ENCODE measurements around the gene PCBP3.
A peak's percentile ranks its signal among the peaks of the same experiment; 100 is the strongest.
"Not testable (repeated sequence)": the region's sequence is repeated elsewhere in the genome, so short reads cannot be mapped to it uniquely, and the experiment has no call there.

The PCBP3 gene

GRCh38 chr21:45950740-45951515 lies 307.4 kb downstream of the PCBP3 start:
- no peak overlapping the region for H3K27ac ChIP-seq (ENCODE audit: low read length, poor library complexity, severe bottlenecking)
- H3K36me3 ChIP-seq (ENCODE audit: control insufficient read depth in 1 of 2, insufficient read depth in 2 of 2, low read depth in 1 of 2, low read length in 2 of 2) = no peaks in the 10 kb centered on the region
- no peak overlapping the region for H4K8ac ChIP-seq (ENCODE audit: low read length)
- peaks cover 0 to 5% of the 10 kb centered on the region in 2 experiments for H3K27me3 ChIP-seq (ENCODE audit: control insufficient read depth in 1 of 2, insufficient read depth in 1 of 2, low read length in 2 of 2)
- no peak overlapping the region for H3K23ac ChIP-seq (ENCODE audit: low read length in 2 of 2)
- H2BK5ac ChIP-seq (ENCODE audit: low read depth, low read length, poor library complexity, severe bottlenecking) = no peak overlapping the region
- H4K91ac ChIP-seq (ENCODE audit: low read length) = no peak overlapping the region
- H3K4me2 ChIP-seq (ENCODE audit: low read length, poor library complexity, severe bottlenecking) = peak overlapping the region; percentile 18
- peak overlapping the region in 1 of 2 experiments; percentile 70 for H3K18ac ChIP-seq (ENCODE audit: low read depth in 1 of 2, low read length in 2 of 2)
- peak overlapping the region; percentile 58 for H3K9ac ChIP-seq (ENCODE audit: low read length)
- H3K9me3 ChIP-seq (ENCODE audit: control insufficient read depth, low read length) = no peaks in the 10 kb centered on the region
- peak overlapping the region in 1 of 2 experiments; percentile 33 for H2BK12ac ChIP-seq (ENCODE audit: low read length in 2 of 2)
- H2AK5ac ChIP-seq (ENCODE audit: low read length, severe bottlenecking) = no peak overlapping the region
- no peak overlapping the region for H3K4ac ChIP-seq (ENCODE audit: low read depth in 1 of 2, low read length in 2 of 2)
- H3K4me1 ChIP-seq (ENCODE audit: control insufficient read depth, insufficient read depth, low read depth, low read length) = peaks cover 14% of the 10 kb centered on the region
- 62% methylated on average over 21 of the region's 21 CpGs for WGBS
- no peaks in the 10 kb centered on the region for H3K79me1 ChIP-seq (replicated peaks; ENCODE audit: low read length, poor library complexity, severe bottlenecking)
- no peak overlapping the region for H3K14ac ChIP-seq (ENCODE audit: low read length in 2 of 2)
- no peak overlapping the region for H2BK15ac ChIP-seq (ENCODE audit: low read depth, poor library complexity, severe bottlenecking)
- H2BK120ac ChIP-seq (ENCODE audit: low read depth, low read length) = no peak overlapping the region
- H3K4me3 ChIP-seq (ENCODE audit: insufficient read depth in 1 of 2, low read depth in 1 of 2, low read length in 2 of 2) = peak overlapping the region in 1 of 2 experiments; percentile 62
- DNase-seq = no peak
- no peak overlapping the region for H2AFZ ChIP-seq (ENCODE audit: low read depth, low read length)

DNA sequence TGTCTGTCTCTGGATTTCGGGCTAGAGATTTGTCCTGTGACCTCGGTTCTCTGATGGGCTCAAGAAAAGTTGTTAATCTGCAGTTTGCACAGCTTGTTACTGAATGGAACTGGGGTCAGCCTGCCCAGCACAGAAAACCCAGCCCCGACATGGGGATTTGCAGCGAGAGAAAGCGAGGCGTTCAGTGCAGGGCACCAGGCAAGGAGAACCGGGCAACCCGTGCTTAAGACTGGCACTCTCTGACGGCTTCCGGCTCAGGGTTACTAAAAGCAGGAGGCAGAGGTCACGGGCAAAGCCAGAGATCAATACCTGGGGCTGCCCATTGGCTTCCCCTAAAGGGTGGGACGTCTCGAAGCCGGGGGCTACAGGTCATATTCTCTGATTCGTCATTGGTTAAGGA lies 308.2 kb downstream of the PCBP3 start:
- no peak overlapping the region for H2BK120ac ChIP-seq (ENCODE audit: low read depth, low read length)

GRCh38 chr21:45952527-45952926 lies 309.0 kb downstream of the PCBP3 start:
- not testable (repeated sequence) for H2BK120ac ChIP-seq (ENCODE audit: low read depth, low read length); H3K9me3 ChIP-seq (ENCODE audit: control insufficient read depth, low read length); H3K14ac ChIP-seq (ENCODE audit: low read length in 2 of 2); H3K36me3 ChIP-seq (ENCODE audit: control insufficient read depth in 1 of 2, insufficient read depth in 2 of 2, low read depth in 1 of 2, low read length in 2 of 2); DNase-seq; H2BK15ac ChIP-seq (ENCODE audit: low read depth, poor library complexity, severe bottlenecking); H2AFZ ChIP-seq (ENCODE audit: low read depth, low read length); H3K23ac ChIP-seq (ENCODE audit: low read length in 2 of 2); H3K4ac ChIP-seq (ENCODE audit: low read depth in 1 of 2, low read length in 2 of 2); H3K18ac ChIP-seq (ENCODE audit: low read depth in 1 of 2, low read length in 2 of 2); H3K27ac ChIP-seq (ENCODE audit: low read length, poor library complexity, severe bottlenecking); H3K9ac ChIP-seq (ENCODE audit: low read length); H2AK5ac ChIP-seq (ENCODE audit: low read length, severe bottlenecking); H3K27me3 ChIP-seq (ENCODE audit: control insufficient read depth in 1 of 2, insufficient read depth in 1 of 2, low read length in 2 of 2); H2BK5ac ChIP-seq (ENCODE audit: low read depth, low read length, poor library complexity, severe bottlenecking); H3K79me1 ChIP-seq (replicated peaks; ENCODE audit: low read length, poor library complexity, severe bottlenecking); H4K8ac ChIP-seq (ENCODE audit: low read length); H3K4me2 ChIP-seq (ENCODE audit: low read length, poor library complexity, severe bottlenecking); H2BK12ac ChIP-seq (ENCODE audit: low read length in 2 of 2); H4K91ac ChIP-seq (ENCODE audit: low read length); H3K4me3 ChIP-seq (ENCODE audit: insufficient read depth in 1 of 2, low read depth in 1 of 2, low read length in 2 of 2)
- H3K4me1 ChIP-seq (ENCODE audit: control insufficient read depth, insufficient read depth, low read depth, low read length) = peaks cover 14% of the 10 kb centered on the region
- WGBS = 81% methylated on average over 9 of the region's 10 CpGs

More for the DNA sequence above, 308.2 kb downstream of the PCBP3 start:
- Histone ChIP-seq H3K79me1 (replicated peaks; ENCODE audit: low read length, poor library complexity, severe bottlenecking) (no peaks in the 10 kb centered on the region), H3K18ac (ENCODE audit: low read depth in 1 of 2, low read length in 2 of 2) (no peak overlapping the region), H3K4me1 (ENCODE audit: control insufficient read depth, insufficient read depth, low read depth, low read length) (peaks cover 14% of the 10 kb centered on the region), H3K4me2 (ENCODE audit: low read length, poor library complexity, severe bottlenecking) (no peak overlapping the region), H2AK5ac (ENCODE audit: low read length, severe bottlenecking) (no peak overlapping the region), H3K4ac (ENCODE audit: low read depth in 1 of 2, low read length in 2 of 2) (no peak overlapping the region), H3K36me3 (ENCODE audit: control insufficient read depth in 1 of 2, insufficient read depth in 2 of 2, low read depth in 1 of 2, low read length in 2 of 2) (no peaks in the 10 kb centered on the region), H3K27me3 (ENCODE audit: control insufficient read depth in 1 of 2, insufficient read depth in 1 of 2, low read length in 2 of 2) (peaks cover 0 to 6% of the 10 kb centered on the region in 2 experiments), H2AFZ (ENCODE audit: low read depth, low read length) (no peak overlapping the region), H3K9ac (ENCODE audit: low read length) (no peak overlapping the region), H3K27ac (ENCODE audit: low read length, poor library complexity, severe bottlenecking) (no peak overlapping the region), H2BK12ac (ENCODE audit: low read length in 2 of 2) (no peak overlapping the region), H2BK5ac (ENCODE audit: low read depth, low read length, poor library complexity, severe bottlenecking) (peak overlapping the region; percentile 24), H3K9me3 (ENCODE audit: control insufficient read depth, low read length) (no peaks in the 10 kb centered on the region), H4K91ac (ENCODE audit: low read length) (peak overlapping the region; percentile 30), H2BK15ac (ENCODE audit: low read depth, poor library complexity, severe bottlenecking) (no peak overlapping the region), H3K23ac (ENCODE audit: low read length in 2 of 2) (no peak overlapping the region), H4K8ac (ENCODE audit: low read length) (no peak overlapping the region), H3K4me3 (ENCODE audit: insufficient read depth in 1 of 2, low read depth in 1 of 2, low read length in 2 of 2) (no peak overlapping the region), H3K14ac (ENCODE audit: low read length in 2 of 2) (no peak overlapping the region)
- 93% methylated on average over 15 of the region's 15 CpGs for WGBS
- no peak for DNase-seq

DNA sequence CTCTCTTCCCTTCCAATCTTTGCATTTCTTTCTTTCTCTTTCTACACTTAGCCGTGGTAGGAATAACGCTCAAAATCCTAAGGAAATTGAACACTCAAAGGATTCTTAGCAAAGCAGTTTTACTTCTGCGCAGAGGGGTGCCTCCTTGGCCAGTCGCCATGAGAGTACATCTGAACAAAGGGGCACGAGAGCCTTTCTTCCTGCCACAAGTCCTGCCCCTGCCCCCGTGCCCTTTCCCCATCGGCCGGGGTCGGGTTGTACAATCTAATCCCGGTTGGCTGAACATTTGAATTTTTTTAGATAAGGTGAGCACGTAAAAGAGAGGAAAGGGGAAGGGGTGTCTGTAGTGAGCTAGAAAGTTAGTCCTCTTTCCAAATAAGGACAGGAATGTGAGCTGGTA lies 309.4 kb downstream of the PCBP3 start:
- H4K8ac ChIP-seq (ENCODE audit: low read length) = no peak overlapping the region
- 90% methylated on average over 11 of the region's 11 CpGs for WGBS

More for the DNA sequence above, 309.4 kb downstream of the PCBP3 start:
- Histone ChIP-seq H3K4ac (ENCODE audit: low read depth in 1 of 2, low read length in 2 of 2) (no peak overlapping the region), H3K4me1 (ENCODE audit: control insufficient read depth, insufficient read depth, low read depth, low read length) (peaks cover 14% of the 10 kb centered on the region), H2BK12ac (ENCODE audit: low read length in 2 of 2) (no peak overlapping the region), H3K4me3 (ENCODE audit: insufficient read depth in 1 of 2, low read depth in 1 of 2, low read length in 2 of 2) (no peak overlapping the region), H2BK120ac (ENCODE audit: low read depth, low read length) (no peak overlapping the region), H2AK5ac (ENCODE audit: low read length, severe bottlenecking) (no peak overlapping the region), H3K14ac (ENCODE audit: low read length in 2 of 2) (no peak overlapping the region), H3K27ac (ENCODE audit: low read length, poor library complexity, severe bottlenecking) (no peak overlapping the region), H3K4me2 (ENCODE audit: low read length, poor library complexity, severe bottlenecking) (no peak overlapping the region), H2BK5ac (ENCODE audit: low read depth, low read length, poor library complexity, severe bottlenecking) (no peak overlapping the region), H3K9me3 (ENCODE audit: control insufficient read depth, low read length) (no peaks in the 10 kb centered on the region), H3K18ac (ENCODE audit: low read depth in 1 of 2, low read length in 2 of 2) (no peak overlapping the region), H3K27me3 (ENCODE audit: control insufficient read depth in 1 of 2, insufficient read depth in 1 of 2, low read length in 2 of 2) (peaks cover 0 to 8% of the 10 kb centered on the region in 2 experiments), H3K9ac (ENCODE audit: low read length) (peak overlapping the region; percentile 88), H3K36me3 (ENCODE audit: control insufficient read depth in 1 of 2, insufficient read depth in 2 of 2, low read depth in 1 of 2, low read length in 2 of 2) (no peaks in the 10 kb centered on the region), H2BK15ac (ENCODE audit: low read depth, poor library complexity, severe bottlenecking) (no peak overlapping the region), H2AFZ (ENCODE audit: low read depth, low read length) (no peak overlapping the region), H3K79me1 (replicated peaks; ENCODE audit: low read length, poor library complexity, severe bottlenecking) (no peaks in the 10 kb centered on the region), H4K91ac (ENCODE audit: low read length) (no peak overlapping the region), H3K23ac (ENCODE audit: low read length in 2 of 2) (no peak overlapping the region)
- DNase-seq = no peak
